Pancreas (tissue), 10 donors: ENCODE measurements around the gene PRAMEF33. TPM values are rescaled to one million over a fixed set of nuclear protein-coding genes. Genes with fewer than 3 reads are reported as not detected.
"Not testable (repeated sequence)": the region's sequence is repeated elsewhere in the genome, so short reads cannot be mapped to it uniquely, and the experiment has no call there.

ENCODE experiments used
- ATAC-seq, 4 donors: fragments of 200-7000 bp; cut with Tn5 transposase; one replicate each; pipeline versions ENCODE4 v1.8.0 to v1.9.1; 2020; ENCODE audit warnings: mild to moderate bottlenecking in 4 of 4, moderate library complexity in 4 of 4
- DNase-seq, 6 donors: peaks; one replicate each; pipeline ENCODE4 v3.0.0-alpha.2; 2020
- FAIRE-seq: peaks from 2 replicates; lab custom pipeline; 2012; peaks lifted over from hg19 to GRCh38; lab: Jason Lieb, UNC
- H3K27ac ChIP-seq, 4 donors: fragments of 200-600 bp; sonication (generic); 1 replicate in 3 of 4; 2 replicates in 1 of 4; pipeline versions ENCODE4 v1.5.0 to v1.8.0; 2020
- H3K27me3 ChIP-seq, 4 donors: fragments of 200-600 bp; one replicate each; pipeline ENCODE4 v1.8.0; 2021
- H3K36me3 ChIP-seq, 3 donors: fragments of 200-600 bp; sonication (generic) in 1 of 3; one replicate each; pipeline versions ENCODE4 v1.5.0 to v1.8.0; 2020 to 2021
- H3K4me1 ChIP-seq, 3 donors: fragments of 200-600 bp; one replicate each; pipeline ENCODE4 v1.8.0; 2021
- H3K4me3 ChIP-seq, 4 donors: fragments of 200-600 bp; sonication (generic) in 2 of 4; one replicate each; pipeline versions ENCODE4 v1.5.0 to v1.8.0; 2020 to 2021
- H3K9me3 ChIP-seq, 4 donors: fragments of 200-600 bp; one replicate each; pipeline ENCODE4 v1.8.0; 2021
- CTCF ChIP-seq, 4 donors: fragments of 200-600 bp; sonication (generic) in 3 of 4; IDR thresholded peaks; one replicate each; pipeline versions ENCODE4 v1.5.0 to v1.8.0; 2021; ENCODE audit warnings: antibody characterized with exemption in 4 of 4
- WGBS, 2 donors: extraction: QIAGEN DNeasy Blood & Tissue Kit; methylation state at CpG; one replicate each; pipeline ENCODE4 v1.1.7; 2013; 5-methylcytosine and 5-hydroxymethylcytosine counted together
- intact Hi-C, 3 donors: fragments of 100-400 bp; cut with DNase I; formaldehyde crosslinking; loops; one replicate each; pipeline versions ENCODE4 v1.11.1 to v1.14.2; 2022
- polyA plus RNA-seq, 2 donors: library from polyadenylated mRNA; stranded (reverse); fragments of 200-250 nt; gene quantifications; one replicate each; pipeline ENCODE4 v1.2.3, GENCODE V29; 2013
- total RNA-seq, 6 donors: library from RNA; stranded (reverse); fragmentation: NEBNext Ultra II Directional in 4 of 6; extraction: Animal tissue kit (Norgen Biotek cat#: 25700) in 4 of 6; gene quantifications; one replicate each; pipeline versions ENCODE4 v1.2.1 to v1.2.4, GENCODE V29; 2021 to 2023
- donor health status: healthy with polysubstance abuse.
- donor health status: DM: no; HTN: no; CAD: no; lungs with moderate emphysema.
- donor health status: DM: no; HTN: no; CAD: no.
- donor health status: control.
- donor health status: control.
- donor health status: Bipolar disorder and iron deficiency.
- donor health status: DM: yes; HTN: yes; CAD: no.
- donor health status: DM: no; HTN: no; CAD: no.
- donor health status: DM: no; HTN: no; CAD: no.
- donor health status: DM: yes; HTN: yes; CAD: no.

PRAMEF33 gene
- total and polyA plus RNA-seq, 8 donors: 0.05 TPM; not detected in 7

- intact Hi-C loops, H3K27ac ChIP-seq, DNase-seq, H3K27me3 ChIP-seq, H3K9me3 ChIP-seq, H3K36me3 ChIP-seq, H3K4me3 ChIP-seq, H3K4me1 ChIP-seq, ATAC-seq, FAIRE-seq: not testable (repeated sequence)
- WGBS, 2 donors: 58 to 79% methylated on average over 8 of the region's 8 CpGs
Observed at GRCh38 chr1:13342496-13342895, 39.2 kb downstream of the PRAMEF33 start.

- FAIRE-seq, intact Hi-C loops, H3K36me3 ChIP-seq, ATAC-seq, H3K27ac ChIP-seq, DNase-seq, H3K4me1 ChIP-seq, H3K4me3 ChIP-seq, H3K27me3 ChIP-seq, H3K9me3 ChIP-seq: not testable (repeated sequence)
- WGBS, 2 donors: 57 to 62% methylated on average over 7 of the region's 7 CpGs
Observed at GRCh38 chr1:13347034-13347433, 43.7 kb downstream of the PRAMEF33 start, which contains the start of gene PRAMEF14. Gene PRAMEF14 (minus strand): TSS chr1:13347134. CDS start chr1:13345314, 1,820 bp downstream.

- ATAC-seq, FAIRE-seq, DNase-seq, H3K27ac ChIP-seq, intact Hi-C loops, H3K9me3 ChIP-seq, H3K36me3 ChIP-seq, H3K27me3 ChIP-seq, H3K4me1 ChIP-seq, H3K4me3 ChIP-seq: not testable (repeated sequence)
- WGBS, 2 donors: 77 to 88% methylated on average over 6 to 8 of the region's 8 CpGs
Observed at GRCh38 chr1:13353476-13353875, 50.1 kb downstream of the PRAMEF33 start.

- H3K9me3 ChIP-seq, DNase-seq, H3K27me3 ChIP-seq, ATAC-seq, intact Hi-C loops, H3K4me3 ChIP-seq, H3K27ac ChIP-seq, H3K4me1 ChIP-seq, H3K36me3 ChIP-seq, FAIRE-seq: not testable (repeated sequence)
- WGBS, 2 donors: 0% methylated on average over 1 of the region's 9 CpGs; no CpG with 5 or more reads in 1 of the 2 donors
Observed at GRCh38 chr1:13354475-13354874, 51.1 kb downstream of the PRAMEF33 start.

- intact Hi-C loops, H3K9me3 ChIP-seq, H3K36me3 ChIP-seq, FAIRE-seq, H3K27ac ChIP-seq, H3K27me3 ChIP-seq, H3K4me3 ChIP-seq, H3K4me1 ChIP-seq, ATAC-seq: not testable (repeated sequence)
- DNase-seq: peak in 1 of 6 donors; percentile 18
- peak in 1 of 4 donors; percentile 36 for TF ChIP-seq CTCF (IDR thresholded peaks at IDR 0.05)
- 4 to 5% methylated on average over 5 of the region's 5 CpGs for WGBS, 2 donors
Observed at GRCh38 chr1:13356774-13357173, 53.4 kb downstream of the PRAMEF33 start.

Other genes starting within 250 kb of the PRAMEF33 start
- gene PRAMEF27, start 247.0 kb upstream of the PRAMEF33 start, total RNA-seq: not detected
- not detected for gene PRAMEF27, start 247.0 kb upstream of the PRAMEF33 start, polyA plus RNA-seq
- not detected for gene HNRNPCL3, start 242.8 kb upstream of the PRAMEF33 start, total RNA-seq
- not detected for gene HNRNPCL3, start 242.8 kb upstream of the PRAMEF33 start, polyA plus RNA-seq
- gene PRAMEF25, start 232.8 kb upstream of the PRAMEF33 start, total RNA-seq: not detected
- not detected for gene PRAMEF25, start 232.8 kb upstream of the PRAMEF33 start, polyA plus RNA-seq
- gene HNRNPCL2, start 186.7 kb upstream of the PRAMEF33 start, total RNA-seq: not detected
- gene HNRNPCL2, start 186.7 kb upstream of the PRAMEF33 start, polyA plus RNA-seq: not detected
- not detected for gene PRAMEF26, start 147.5 kb upstream of the PRAMEF33 start, total RNA-seq
- not detected for gene PRAMEF26, start 147.5 kb upstream of the PRAMEF33 start, polyA plus RNA-seq
- gene HNRNPCL4, start 137.9 kb upstream of the PRAMEF33 start, total RNA-seq: not detected
- not detected for gene HNRNPCL4, start 137.9 kb upstream of the PRAMEF33 start, polyA plus RNA-seq
- not detected for gene PRAMEF9, start 131.7 kb upstream of the PRAMEF33 start, total RNA-seq
- not detected for gene PRAMEF9, start 131.7 kb upstream of the PRAMEF33 start, polyA plus RNA-seq
- gene PRAMEF13, start 102.1 kb upstream of the PRAMEF33 start, total RNA-seq: not detected
- gene PRAMEF13, start 102.1 kb upstream of the PRAMEF33 start, polyA plus RNA-seq: not detected
- gene PRAMEF18, start 77.4 kb upstream of the PRAMEF33 start, total RNA-seq: not detected
- not detected for gene PRAMEF18, start 77.4 kb upstream of the PRAMEF33 start, polyA plus RNA-seq
- gene PRAMEF5, start 49.3 kb upstream of the PRAMEF33 start, total RNA-seq: not detected
- gene PRAMEF5, start 49.3 kb upstream of the PRAMEF33 start, polyA plus RNA-seq: not detected
- not detected for gene PRAMEF8, start 18.4 kb upstream of the PRAMEF33 start, total RNA-seq
- gene PRAMEF8, start 18.4 kb upstream of the PRAMEF33 start, polyA plus RNA-seq: not detected
- not detected for gene PRAMEF15, start 12.0 kb downstream of the PRAMEF33 start, total RNA-seq
- gene PRAMEF15, start 12.0 kb downstream of the PRAMEF33 start, polyA plus RNA-seq: not detected
- not detected for gene PRAMEF14, start 43.6 kb downstream of the PRAMEF33 start, total RNA-seq
- gene PRAMEF14, start 43.6 kb downstream of the PRAMEF33 start, polyA plus RNA-seq: not detected
- gene PRAMEF19, start 68.4 kb downstream of the PRAMEF33 start, total RNA-seq: not detected
- not detected for gene PRAMEF19, start 68.4 kb downstream of the PRAMEF33 start, polyA plus RNA-seq
- gene PRAMEF17, start 86.1 kb downstream of the PRAMEF33 start, total RNA-seq: not detected
- not detected for gene PRAMEF17, start 86.1 kb downstream of the PRAMEF33 start, polyA plus RNA-seq
- not detected for gene PRAMEF20, start 106.9 kb downstream of the PRAMEF33 start, total RNA-seq
- gene PRAMEF20, start 106.9 kb downstream of the PRAMEF33 start, polyA plus RNA-seq: not detected
- gene LRRC38, start 210.5 kb downstream of the PRAMEF33 start, total RNA-seq: not detected
- not detected for gene LRRC38, start 210.5 kb downstream of the PRAMEF33 start, polyA plus RNA-seq